Vagina (tissue), 2 donors: ENCODE data around the gene GGCT. TPM values are rescaled to one million over a fixed set of nuclear protein-coding genes. Genes with fewer than 3 reads are reported as not detected.
A peak's percentile ranks its signal among the peaks of the same experiment; 100 is the strongest.

ENCODE experiments used
- DNase-seq, 2 donors: peaks; one replicate each; pipeline ENCODE4 v3.0.0-alpha.2; 2017; ENCODE audit errors: extremely low spot score in 2 of 2
- H3K27ac ChIP-seq: fragments of 200-600 bp; sonication (generic); one replicate; pipeline ENCODE4 v1.5.1; 2019
- H3K27me3 ChIP-seq: fragments of 200-600 bp; sonication (generic); one replicate; pipeline ENCODE4 v1.5.1; 2019
- H3K36me3 ChIP-seq, 2 donors: fragments of 200-600 bp; sonication (generic); one replicate each; pipeline ENCODE4 v1.5.1; 2017 to 2019
- H3K4me1 ChIP-seq: fragments of 200-600 bp; sonication (generic); one replicate; pipeline ENCODE4 v1.5.1; 2019
- H3K4me3 ChIP-seq, 2 donors: fragments of 200-600 bp; sonication (generic); 1 replicate in 1 of 2; 2 replicates in 1 of 2; pipeline ENCODE4 v1.5.1; 2016 to 2019
- H3K9me3 ChIP-seq: fragments of 200-600 bp; sonication (generic); one replicate; pipeline ENCODE4 v1.5.1; 2019
- CTCF ChIP-seq, 3 experiments: fragments of 450-650 bp in 2 of 3; fragments of 200-600 bp in 1 of 3; sonication (generic) in 1 of 3; IDR thresholded peaks; one replicate each; pipeline ENCODE4 v1.5.1; 2017 to 2019; ENCODE audit warnings: antibody characterized with exemption in 3 of 3, mild to moderate bottlenecking in 2 of 3, moderate library complexity in 2 of 3
- POLR2A ChIP-seq, 2 donors: fragments of 450-650 bp; IDR thresholded peaks; one replicate each; pipeline ENCODE4 v1.6.1; 2017; ENCODE audit warnings: antibody characterized with exemption in 2 of 2, mild to moderate bottlenecking in 2 of 2, moderate library complexity in 2 of 2
- POLR2AphosphoS5 ChIP-seq, 2 donors: sonication (generic); formaldehyde crosslinking; IDR thresholded peaks; one replicate each; pipeline ENCODE4 v1.9.0; 2017; ENCODE audit warnings: antibody characterized with exemption in 2 of 2, mild to moderate bottlenecking in 2 of 2, low read depth in 1 of 2; ENCODE audit not compliant: insufficient read depth in 1 of 2
- intact Hi-C: fragments of 100-400 bp; cut with DNase I; formaldehyde crosslinking; loops from one replicate; pipeline ENCODE4 v1.15.1; 2023
- total RNA-seq: library from RNA; depleted of rRNA; stranded (reverse); fragments of >200 nt; gene quantifications from one replicate; pipeline ENCODE4 v1.2.3, GENCODE V29; 2016

The GGCT gene
- total RNA-seq, 1 donor from 2014 or later = 21.6 TPM

DNA sequence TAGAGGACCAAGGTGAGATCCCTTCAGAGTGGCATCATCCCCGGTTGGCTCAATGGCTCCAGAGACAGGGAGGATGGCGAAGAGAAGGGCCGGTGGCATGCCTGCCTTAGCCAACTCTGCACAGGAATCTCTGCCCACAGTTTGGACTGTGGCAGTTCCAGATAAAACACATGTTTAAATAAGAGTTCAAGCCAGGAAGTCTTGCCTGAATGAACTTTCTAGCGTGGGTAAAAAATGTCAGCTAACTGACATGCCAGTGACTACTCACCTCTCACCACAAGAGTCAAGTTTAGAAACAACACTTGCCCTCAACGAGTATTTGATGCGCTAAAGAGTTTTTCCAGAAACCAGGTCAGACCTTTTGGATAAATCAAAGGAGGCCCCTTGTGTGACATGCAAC, 29.0 kb downstream of the GGCT start:
- H3K4me1 ChIP-seq = peaks cover 73% of the 10 kb centered on the region
- no peaks in the 10 kb centered on the region for H3K9me3 ChIP-seq
- no peaks in the 10 kb centered on the region for H3K36me3 ChIP-seq
- TF ChIP-seq POLR2A (IDR thresholded peaks at IDR 0.05) (no peak), CTCF (IDR thresholded peaks at IDR 0.05) (no peak), POLR2AphosphoS5 (IDR thresholded peaks at IDR 0.05; ENCODE audit: insufficient read depth in 1 of 2, low read depth in 1 of 2) (no peak)
- no peak overlapping the region for H3K4me3 ChIP-seq
- intact Hi-C loops = no loop called here
- peak overlapping the region; percentile 35 for H3K27ac ChIP-seq
- no peak for DNase-seq
- no peaks in the 10 kb centered on the region for H3K27me3 ChIP-seq

DNA sequence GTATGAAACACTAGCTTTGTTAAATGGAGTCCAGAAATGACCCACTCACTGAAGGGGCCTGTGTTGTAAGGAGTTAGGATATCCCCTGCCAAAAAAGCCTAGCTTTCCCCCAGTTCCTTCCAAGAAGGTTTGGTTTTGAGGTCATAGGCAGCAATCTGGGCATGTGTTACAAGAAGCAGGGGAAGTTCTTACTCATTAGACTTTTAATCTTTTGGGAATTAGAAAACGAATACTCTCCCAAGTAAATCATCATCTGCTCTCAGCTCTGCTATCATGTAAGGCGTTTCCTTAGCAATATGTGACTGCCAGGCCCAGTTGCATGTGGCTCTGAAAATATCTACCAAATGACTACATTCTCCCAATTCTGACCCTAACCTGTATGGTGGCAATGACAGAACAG, 29.7 kb downstream of the GGCT start:
- intact Hi-C loops = no loop called here
- peak in 1 of 2 donors; percentile 11 for TF ChIP-seq POLR2AphosphoS5 (IDR thresholded peaks at IDR 0.05; ENCODE audit: insufficient read depth in 1 of 2, low read depth in 1 of 2)
- TF ChIP-seq POLR2A (IDR thresholded peaks at IDR 0.05) = no peak
- TF ChIP-seq CTCF (IDR thresholded peaks at IDR 0.05) = no peak
- H3K27me3 ChIP-seq = no peaks in the 10 kb centered on the region
- no peak for DNase-seq
- peaks cover 80% of the 10 kb centered on the region for H3K4me1 ChIP-seq
- no peaks in the 10 kb centered on the region for H3K9me3 ChIP-seq
- H3K27ac ChIP-seq = peak overlapping the region; percentile 56
- no peaks in the 10 kb centered on the region for H3K36me3 ChIP-seq
- H3K4me3 ChIP-seq = no peak overlapping the region

- Histone ChIP-seq H3K4me1 (peaks cover 81% of the 10 kb centered on the region), H3K27ac (peak overlapping the region; percentile 56), H3K27me3 (no peaks in the 10 kb centered on the region), H3K4me3 (no peak overlapping the region), H3K9me3 (no peaks in the 10 kb centered on the region), H3K36me3 (no peaks in the 10 kb centered on the region)
- TF ChIP-seq CTCF (IDR thresholded peaks at IDR 0.05) (no peak), POLR2AphosphoS5 (IDR thresholded peaks at IDR 0.05; ENCODE audit: insufficient read depth in 1 of 2, low read depth in 1 of 2) (no peak), POLR2A (IDR thresholded peaks at IDR 0.05) (no peak)
- peak in 1 of 2 donors; percentile 70 for DNase-seq
- intact Hi-C loops = no loop called here
These were observed 30.1 kb downstream of the GGCT start for GRCh38 chr7:30474485-30474884.

GRCh38 chr7:30473903-30474302, 30.7 kb downstream of the GGCT start:
- H3K4me1 ChIP-seq = peaks cover 81% of the 10 kb centered on the region
- no peaks in the 10 kb centered on the region for H3K27me3 ChIP-seq
- H3K9me3 ChIP-seq = no peaks in the 10 kb centered on the region
- TF ChIP-seq POLR2AphosphoS5 (IDR thresholded peaks at IDR 0.05; ENCODE audit: insufficient read depth in 1 of 2, low read depth in 1 of 2) (no peak), CTCF (IDR thresholded peaks at IDR 0.05) (no peak), POLR2A (IDR thresholded peaks at IDR 0.05) (no peak)
- H3K27ac ChIP-seq = no peak overlapping the region
- no peak overlapping the region for H3K4me3 ChIP-seq
- intact Hi-C loops = no loop called here
- no peaks in the 10 kb centered on the region for H3K36me3 ChIP-seq
- no peak for DNase-seq

- no peak for TF ChIP-seq POLR2A (IDR thresholded peaks at IDR 0.05)
- TF ChIP-seq POLR2AphosphoS5 (IDR thresholded peaks at IDR 0.05; ENCODE audit: insufficient read depth in 1 of 2, low read depth in 1 of 2) = no peak
- no peak for TF ChIP-seq CTCF (IDR thresholded peaks at IDR 0.05)
- intact Hi-C loops = no loop called here
- Histone ChIP-seq H3K9me3 (no peaks in the 10 kb centered on the region), H3K4me1 (peaks cover 83% of the 10 kb centered on the region), H3K4me3 (no peak overlapping the region), H3K27me3 (no peaks in the 10 kb centered on the region), H3K36me3 (no peaks in the 10 kb centered on the region), H3K27ac (peak overlapping the region; percentile 80)
- DNase-seq = no peak
These were observed 31.5 kb downstream of the GGCT start for GRCh38 chr7:30472784-30473775.
